DND-41 (cell line): ENCODE data around the gene CCDC136.

Source experiments
- ATAC-seq: fragments of 200-7000 bp; cut with Tn5 transposase; 3 replicates; pipeline ENCODE4 v1.9.1; 2021; ENCODE audit warnings: low read depth; ENCODE audit not compliant: insufficient read depth
- DNase-seq: peaks from one replicate; pipeline ENCODE4 v3.0.0-alpha.2; 2020
- H2AFZ ChIP-seq: 2 replicates; pipeline ENCODE4 v1.6.0; 2012; ENCODE audit warnings: low read depth, low read length
- H3K27ac ChIP-seq: 2 replicates; pipeline ENCODE4 v1.5.1; 2012; ENCODE audit warnings: low read length, inconsistent platforms
- H3K27me3 ChIP-seq: fragments of 200-600 bp; sonication (generic); 2 replicates; pipeline ENCODE4 v1.6.0; 2012; ENCODE audit warnings: low read length, mild to moderate bottlenecking, inconsistent platforms; ENCODE audit not compliant: insufficient read depth, poor library complexity
- H3K36me3 ChIP-seq: 2 replicates; pipeline ENCODE4 v1.5.1; 2012; ENCODE audit warnings: low read length, inconsistent platforms; ENCODE audit not compliant: insufficient read depth
- H3K4me1 ChIP-seq: 2 replicates; pipeline ENCODE4 v1.5.1; 2012; ENCODE audit warnings: mild to moderate bottlenecking, low read length; ENCODE audit not compliant: insufficient read depth
- H3K4me2 ChIP-seq: 2 replicates; pipeline ENCODE4 v1.6.0; 2012; ENCODE audit warnings: mild to moderate bottlenecking, moderate library complexity, low read length, inconsistent platforms; ENCODE audit not compliant: insufficient read depth
- H3K4me3 ChIP-seq, 2 experiments: fragments of 200-600 bp in 1 of 2; shearing (Covaris generic) in 1 of 2; 2 replicates each; pipeline ENCODE4 v1.5.1; 2012 to 2016; ENCODE audit warnings: inconsistent platforms in 2 of 2, low read length in 2 of 2, mild to moderate bottlenecking in 2 of 2, low read depth in 1 of 2, moderate library complexity in 1 of 2
- H3K79me2 ChIP-seq: 2 replicates; pipeline ENCODE4 v1.6.0; 2012; ENCODE audit warnings: low read length, inconsistent platforms; ENCODE audit not compliant: insufficient read depth
- H3K9ac ChIP-seq: 2 replicates; pipeline ENCODE4 v1.6.0; 2012; ENCODE audit warnings: low read depth, mild to moderate bottlenecking, inconsistent platforms, low read length, moderate library complexity
- H3K9me3 ChIP-seq: 2 replicates; pipeline ENCODE4 v1.5.1; 2012; ENCODE audit warnings: low read length, moderate library complexity, mild to moderate bottlenecking, inconsistent platforms; ENCODE audit not compliant: insufficient read depth, severe bottlenecking
- H4K20me1 ChIP-seq: 2 replicates; pipeline ENCODE4 v1.6.0; 2012; ENCODE audit warnings: low read length; ENCODE audit not compliant: insufficient read depth
- CTCF ChIP-seq: IDR thresholded peaks from 2 replicates; pipeline ENCODE4 v1.5.1; 2012; ENCODE audit warnings: borderline replicate concordance, low read length, moderate library complexity, mild to moderate bottlenecking; ENCODE audit not compliant: poor library complexity, severe bottlenecking; ENCODE audit errors: extremely low read depth
- EZH2 ChIP-seq: IDR thresholded peaks from 3 replicates; pipeline ENCODE4 v1.6.1; 2012; ENCODE audit warnings: borderline replicate concordance, low read depth, mild to moderate bottlenecking, moderate library complexity, low read length, inconsistent platforms; ENCODE audit not compliant: severe bottlenecking

Gene CCDC136

GRCh38 chr7:128831178-128831993 is 39.6 kb downstream of the CCDC136 start:
- Histone ChIP-seq H3K9ac (no peak overlapping the region), H3K27ac (no peak overlapping the region), H3K79me2 (no peaks in the 10 kb centered on the region), H3K4me2 (no peak overlapping the region), H3K4me1 (no peaks in the 10 kb centered on the region), H3K36me3 (no peaks in the 10 kb centered on the region), H3K9me3 (no peaks in the 10 kb centered on the region), H3K4me3 (no peak overlapping the region), H2AFZ (no peak overlapping the region), H4K20me1 (no peaks in the 10 kb centered on the region), H3K27me3 (no peaks in the 10 kb centered on the region)
- ATAC-seq = no peak
- DNase-seq = no peak
- TF ChIP-seq CTCF (no peak), EZH2 (no peak)

- DNase-seq (no peak), ATAC-seq (peak; percentile 29; the same call in 1 of the 3 replicates)
- TF ChIP-seq EZH2 (no peak), CTCF (no peak)
- H3K4me3 ChIP-seq = no peak overlapping the region
- H3K9me3 ChIP-seq = no peaks in the 10 kb centered on the region
- H3K9ac ChIP-seq = no peak overlapping the region
- H3K27me3 ChIP-seq = no peaks in the 10 kb centered on the region
- no peaks in the 10 kb centered on the region for H3K36me3 ChIP-seq
- H2AFZ ChIP-seq = no peak overlapping the region
- no peaks in the 10 kb centered on the region for H3K4me1 ChIP-seq
- H4K20me1 ChIP-seq = no peaks in the 10 kb centered on the region
- H3K27ac ChIP-seq = no peak overlapping the region
- no peak overlapping the region for H3K4me2 ChIP-seq
- H3K79me2 ChIP-seq = no peaks in the 10 kb centered on the region
Observed at GRCh38 chr7:128831994-128832879, 40.5 kb downstream of the CCDC136 start.

- no peak overlapping the region for H3K27ac ChIP-seq
- no peaks in the 10 kb centered on the region for H4K20me1 ChIP-seq
- H3K4me3 ChIP-seq = no peak overlapping the region
- no peaks in the 10 kb centered on the region for H3K36me3 ChIP-seq
- H3K27me3 ChIP-seq = no peaks in the 10 kb centered on the region
- H2AFZ ChIP-seq = no peak overlapping the region
- no peaks in the 10 kb centered on the region for H3K79me2 ChIP-seq
- no peaks in the 10 kb centered on the region for H3K4me1 ChIP-seq
- no peak overlapping the region for H3K4me2 ChIP-seq
- ATAC-seq = no peak
- no peak for TF ChIP-seq CTCF
- TF ChIP-seq EZH2 = no peak
- no peak overlapping the region for H3K9ac ChIP-seq
- no peak for DNase-seq
- H3K9me3 ChIP-seq = no peaks in the 10 kb centered on the region
Observed at GRCh38 chr7:128832880-128833147, 41.0 kb downstream of the CCDC136 start.
